OCI-LY7 (cell line): ENCODE results near the gene AIFM3. TPM values are rescaled to one million over a fixed set of nuclear protein-coding genes. Genes with fewer than 3 reads are reported as not detected.

ENCODE experiments used
- BruUV-seq: library from RNA; stranded (reverse); fragments of 400-500 nt; replicated peaks from 2 replicates; lab custom pipeline; 2021; lab: Mats Ljungman, UMichigan
- CTCF ChIA-PET: fragments of 300-600 bp; sonication (Branson Sonifier 250); formaldehyde crosslinking; loops from one replicate; lab custom pipeline; 2022; ENCODE audit warnings: antibody characterized with exemption; ENCODE audit not compliant: unreplicated experiment; lab: Charles Lee
- POLR2A ChIA-PET: fragments of 300-600 bp; sonication (Branson Sonifier 250); formaldehyde crosslinking; loops from one replicate; lab custom pipeline; 2022; ENCODE audit warnings: antibody characterized with exemption; lab: Charles Lee
- DNase-seq: peaks from one replicate; pipeline ENCODE4 v3.0.0-alpha.2; 2015; ENCODE audit warnings: low spot score
- H2AFZ ChIP-seq: fragments of 200-600 bp; sonication (generic), shearing (Covaris generic); 2 replicates; pipeline ENCODE4 v1.6.1; 2014; ENCODE audit warnings: mild to moderate bottlenecking, antibody characterized with exemption, low read length, moderate library complexity
- H3K27ac ChIP-seq: fragments of 200-600 bp; sonication (generic); 2 replicates; pipeline ENCODE4 v1.5.1; 2014; ENCODE audit warnings: mixed run types, low read depth, mild to moderate bottlenecking, moderate library complexity, low read length, inconsistent platforms; ENCODE audit not compliant: poor library complexity, severe bottlenecking
- H3K36me3 ChIP-seq: fragments of 200-600 bp; sonication (generic); 2 replicates; pipeline ENCODE4 v1.6.1; 2014; ENCODE audit warnings: mild to moderate bottlenecking, antibody characterized with exemption, low read length, moderate library complexity, mixed read lengths; ENCODE audit not compliant: insufficient read depth
- H3K4me1 ChIP-seq: fragments of 200-600 bp; sonication (generic); 2 replicates; pipeline ENCODE4 v1.5.1; 2014; ENCODE audit warnings: mild to moderate bottlenecking, low read length; ENCODE audit not compliant: insufficient read depth, poor library complexity, severe bottlenecking
- H3K4me2 ChIP-seq: fragments of 200-600 bp; sonication (generic); 2 replicates; pipeline ENCODE4 v1.6.1; 2014; ENCODE audit warnings: mild to moderate bottlenecking, low read length
- H3K4me3 ChIP-seq: fragments of 200-600 bp; sonication (generic); 2 replicates; pipeline ENCODE4 v1.5.1; 2014; ENCODE audit warnings: mild to moderate bottlenecking, low read depth, low read length; ENCODE audit not compliant: poor library complexity, severe bottlenecking
- H3K79me2 ChIP-seq: fragments of 200-600 bp; sonication (generic); 2 replicates; pipeline ENCODE4 v1.6.1; 2016; ENCODE audit warnings: low read depth, mild to moderate bottlenecking, low read length, moderate library complexity, mixed read lengths; ENCODE audit not compliant: insufficient read depth
- H3K9me2 ChIP-seq: fragments of 200-600 bp; sonication (generic); 2 replicates; pipeline ENCODE4 v1.6.1; 2016; ENCODE audit warnings: mild to moderate bottlenecking, low read length, mixed read lengths; ENCODE audit not compliant: insufficient read depth
- H3K9me3 ChIP-seq: fragments of 200-600 bp; sonication (generic); 2 replicates; pipeline ENCODE4 v1.6.1; 2014; ENCODE audit warnings: mild to moderate bottlenecking, mixed run types, low read length, mixed read lengths
- H4K20me1 ChIP-seq: fragments of 200-600 bp; sonication (generic); 2 replicates; pipeline ENCODE4 v1.6.1; 2014; ENCODE audit warnings: mild to moderate bottlenecking, antibody characterized with exemption, low read length, moderate library complexity, mixed read lengths; ENCODE audit not compliant: insufficient read depth
- EZH2phosphoT487 ChIP-seq: fragments of 200-600 bp; sonication (generic); IDR thresholded peaks from 2 replicates; pipeline ENCODE4 v1.6.1; 2018; ENCODE audit warnings: low read depth, borderline replicate concordance, mild to moderate bottlenecking, mixed run types, antibody characterized with exemption, low read length, moderate library complexity, mixed read lengths
- intact Hi-C: fragments of 100-400 bp; cut with micrococcal nuclease; formaldehyde crosslinking; loops from one replicate; pipeline ENCODE4 v1.10.0; 2022; ENCODE audit not compliant: unreplicated experiment
- total RNA-seq, 2 experiments: library from RNA; depleted of rRNA in 1 of 2; stranded (reverse); fragments of >200 nt in 1 of 2; shearing (Covaris generic) in 1 of 2; gene quantifications; 2 replicates each; pipeline ENCODE4 v1.2.3, GENCODE V29; 2014 to 2022
- TF ChIP-seq, protein P1 (sequence below): fragments of 200-600 bp; sonication (generic); conservative IDR thresholded peaks from 2 replicates; pipeline ENCODE4 v1.5.1; 2014; ENCODE audit warnings: mild to moderate bottlenecking, antibody characterized with exemption, low read length, moderate library complexity, mixed read lengths

AIFM3 gene
- total RNA-seq, 2 experiments from 2014 or later = 0.47 TPM; not detected in 1

DNA sequence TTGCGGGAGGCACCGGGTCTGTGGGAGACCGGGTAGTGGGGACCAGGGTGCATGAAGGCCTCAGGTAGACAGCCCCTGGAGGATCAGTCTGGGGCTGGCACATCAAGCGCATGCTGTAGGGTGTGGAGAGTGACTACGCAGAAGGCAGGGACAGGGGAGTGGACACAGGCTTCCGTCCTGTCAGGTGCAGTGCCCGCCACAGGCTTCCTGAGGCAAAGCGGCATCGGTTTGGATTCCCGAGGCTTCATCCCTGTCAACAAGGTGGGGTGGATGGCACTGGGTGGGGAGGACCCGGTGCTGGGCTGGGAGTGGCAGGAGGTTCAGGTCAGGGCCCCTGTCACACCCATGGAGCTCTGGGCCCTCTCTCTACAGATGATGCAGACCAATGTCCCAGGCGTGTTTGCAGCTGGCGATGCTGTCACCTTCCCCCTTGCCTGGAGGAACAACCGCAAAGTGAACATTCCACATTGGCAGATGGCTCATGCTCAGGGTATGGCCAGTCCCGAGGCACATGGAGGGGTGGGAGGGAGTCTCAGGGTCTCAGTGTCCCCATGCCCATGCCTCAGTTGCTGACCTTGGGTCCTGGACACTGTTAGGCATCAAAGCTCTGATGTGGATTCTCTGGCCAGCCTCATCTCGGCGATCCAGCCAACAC lies 10.6 kb downstream of the AIFM3 start:
- Histone ChIP-seq H3K4me3 (no peak overlapping the region), H3K9me3 (no peaks in the 10 kb centered on the region), H3K9me2 (no peaks in the 10 kb centered on the region), H4K20me1 (no peaks in the 10 kb centered on the region), H3K79me2 (peaks cover 2% of the 10 kb centered on the region; the same call in 1 of the 2 replicates), H3K4me1 (peaks cover 11% of the 10 kb centered on the region), H3K4me2 (no peak overlapping the region), H3K36me3 (no peaks in the 10 kb centered on the region), H3K27ac (no peak overlapping the region), H2AFZ (no peak overlapping the region)
- ChIA-PET POLR2A (interaction anchor here (0.7 kb wide), 1 partner anchor 122 kb away, joined by 3 read pairs; no protein-coding TSS in a partner anchor), CTCF (no interaction called here)
- no peak for DNase-seq
- intact Hi-C loops = no loop called here
- TF ChIP-seq, protein P1, sequence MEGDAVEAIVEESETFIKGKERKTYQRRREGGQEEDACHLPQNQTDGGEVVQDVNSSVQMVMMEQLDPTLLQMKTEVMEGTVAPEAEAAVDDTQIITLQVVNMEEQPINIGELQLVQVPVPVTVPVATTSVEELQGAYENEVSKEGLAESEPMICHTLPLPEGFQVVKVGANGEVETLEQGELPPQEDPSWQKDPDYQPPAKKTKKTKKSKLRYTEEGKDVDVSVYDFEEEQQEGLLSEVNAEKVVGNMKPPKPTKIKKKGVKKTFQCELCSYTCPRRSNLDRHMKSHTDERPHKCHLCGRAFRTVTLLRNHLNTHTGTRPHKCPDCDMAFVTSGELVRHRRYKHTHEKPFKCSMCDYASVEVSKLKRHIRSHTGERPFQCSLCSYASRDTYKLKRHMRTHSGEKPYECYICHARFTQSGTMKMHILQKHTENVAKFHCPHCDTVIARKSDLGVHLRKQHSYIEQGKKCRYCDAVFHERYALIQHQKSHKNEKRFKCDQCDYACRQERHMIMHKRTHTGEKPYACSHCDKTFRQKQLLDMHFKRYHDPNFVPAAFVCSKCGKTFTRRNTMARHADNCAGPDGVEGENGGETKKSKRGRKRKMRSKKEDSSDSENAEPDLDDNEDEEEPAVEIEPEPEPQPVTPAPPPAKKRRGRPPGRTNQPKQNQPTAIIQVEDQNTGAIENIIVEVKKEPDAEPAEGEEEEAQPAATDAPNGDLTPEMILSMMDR = no peak
- TF ChIP-seq EZH2phosphoT487 = no peak
- no TSS peak for BruUV-seq

DNA sequence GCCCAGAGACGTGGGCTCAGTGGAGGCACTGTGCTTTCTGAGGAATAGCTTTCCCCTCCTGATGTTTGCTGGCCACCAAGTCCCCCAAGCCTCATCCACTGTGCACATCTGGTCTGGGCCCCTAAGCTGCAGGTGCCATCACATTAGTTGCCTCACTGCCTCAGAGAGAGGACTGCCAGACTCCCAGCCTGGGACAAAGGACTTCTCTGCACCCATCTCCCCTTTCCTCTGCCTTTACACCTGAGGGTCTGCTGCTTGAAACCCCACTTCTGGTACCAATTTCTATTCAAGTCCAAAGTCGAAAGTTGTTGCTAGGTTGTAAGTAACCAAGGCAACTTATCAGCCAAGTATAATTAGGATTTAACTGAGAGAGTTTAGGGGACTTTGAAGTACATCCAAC lies 11.4 kb downstream of the AIFM3 start:
- Histone ChIP-seq H3K4me3 (no peak overlapping the region), H3K9me2 (no peaks in the 10 kb centered on the region), H3K79me2 (peaks cover 10% of the 10 kb centered on the region), H3K4me1 (peaks cover 19% of the 10 kb centered on the region), H2AFZ (no peak overlapping the region), H3K9me3 (no peaks in the 10 kb centered on the region), H3K27ac (no peak overlapping the region), H4K20me1 (no peaks in the 10 kb centered on the region), H3K36me3 (no peaks in the 10 kb centered on the region), H3K4me2 (no peak overlapping the region)
- CTCF ChIA-PET = no interaction called here
- intact Hi-C loops = no loop called here
- no TSS peak for BruUV-seq
- no peak for DNase-seq
- POLR2A ChIA-PET = no interaction called here
- TF ChIP-seq EZH2phosphoT487 = no peak
- TF ChIP-seq, protein P1 = no peak

DNA sequence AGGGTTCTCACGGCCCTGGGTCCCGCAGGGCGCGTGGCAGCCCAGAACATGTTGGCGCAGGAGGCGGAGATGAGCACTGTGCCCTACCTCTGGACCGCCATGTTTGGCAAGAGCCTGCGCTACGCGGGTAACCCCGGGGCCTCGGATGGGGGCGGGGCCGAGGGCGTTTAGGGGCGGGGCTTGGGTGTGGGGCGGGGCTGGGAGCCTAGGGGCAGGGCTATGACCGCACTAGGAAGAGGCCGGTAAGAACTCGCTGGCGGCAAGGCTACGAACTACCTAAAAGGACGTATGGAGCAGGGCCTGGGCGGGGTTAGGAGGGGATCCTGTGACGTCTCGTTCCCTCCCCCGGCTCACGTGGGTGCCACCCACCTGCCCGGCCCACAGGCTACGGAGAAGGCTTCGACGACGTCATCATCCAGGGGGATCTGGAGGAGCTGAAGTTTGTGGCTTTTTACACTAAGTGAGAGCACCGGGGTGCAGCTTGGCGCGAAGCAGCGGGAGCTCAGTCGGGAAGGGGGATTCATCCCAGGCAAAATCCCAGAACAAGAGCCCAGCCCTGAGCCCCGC lies 12.3 kb downstream of the AIFM3 start:
- Histone ChIP-seq H3K4me1 (peaks cover 19% of the 10 kb centered on the region), H3K36me3 (peaks cover 6% of the 10 kb centered on the region), H3K4me3 (no peak overlapping the region), H3K9me2 (no peaks in the 10 kb centered on the region), H3K9me3 (no peaks in the 10 kb centered on the region), H3K79me2 (peaks cover 10% of the 10 kb centered on the region), H3K27ac (no peak overlapping the region), H2AFZ (no peak overlapping the region), H4K20me1 (no peaks in the 10 kb centered on the region), H3K4me2 (no peak overlapping the region)
- no peak for TF ChIP-seq EZH2phosphoT487
- TF ChIP-seq, protein P1 = no peak
- ChIA-PET POLR2A (interaction anchor here (0.6 kb wide), 1 partner anchor 94 kb away, joined by 4 read pairs; no protein-coding TSS in a partner anchor), CTCF (no interaction called here)
- DNase-seq = no peak
- BruUV-seq = no TSS peak
- intact Hi-C loops = no loop called here
